ENCODE data around the gene ARMC2.
"Not testable (repeated sequence)": the region's sequence is repeated elsewhere in the genome, so short reads cannot be mapped to it uniquely, and the experiment has no call there.

The ARMC2 gene

DNA sequence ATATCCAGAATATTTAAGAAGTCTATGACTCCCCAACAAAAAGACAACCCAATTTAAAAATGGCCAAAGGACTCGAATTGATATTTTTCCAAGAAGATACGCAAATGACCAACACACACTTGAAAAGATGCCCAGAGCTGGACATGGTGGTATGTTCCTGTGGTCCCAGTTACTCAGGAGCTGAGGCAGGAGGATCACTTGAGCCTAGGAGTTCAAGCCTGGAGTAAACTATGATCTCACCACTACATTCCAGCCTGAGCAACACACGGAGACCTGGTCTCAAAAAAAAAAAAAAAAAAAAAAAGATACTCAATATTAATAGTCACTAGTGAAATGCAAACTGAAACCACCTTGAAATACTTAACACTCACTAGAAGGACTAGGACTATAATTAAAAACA is 12.2 kb upstream of the ARMC2 start:
- DNase-seq, result no peak

DNA sequence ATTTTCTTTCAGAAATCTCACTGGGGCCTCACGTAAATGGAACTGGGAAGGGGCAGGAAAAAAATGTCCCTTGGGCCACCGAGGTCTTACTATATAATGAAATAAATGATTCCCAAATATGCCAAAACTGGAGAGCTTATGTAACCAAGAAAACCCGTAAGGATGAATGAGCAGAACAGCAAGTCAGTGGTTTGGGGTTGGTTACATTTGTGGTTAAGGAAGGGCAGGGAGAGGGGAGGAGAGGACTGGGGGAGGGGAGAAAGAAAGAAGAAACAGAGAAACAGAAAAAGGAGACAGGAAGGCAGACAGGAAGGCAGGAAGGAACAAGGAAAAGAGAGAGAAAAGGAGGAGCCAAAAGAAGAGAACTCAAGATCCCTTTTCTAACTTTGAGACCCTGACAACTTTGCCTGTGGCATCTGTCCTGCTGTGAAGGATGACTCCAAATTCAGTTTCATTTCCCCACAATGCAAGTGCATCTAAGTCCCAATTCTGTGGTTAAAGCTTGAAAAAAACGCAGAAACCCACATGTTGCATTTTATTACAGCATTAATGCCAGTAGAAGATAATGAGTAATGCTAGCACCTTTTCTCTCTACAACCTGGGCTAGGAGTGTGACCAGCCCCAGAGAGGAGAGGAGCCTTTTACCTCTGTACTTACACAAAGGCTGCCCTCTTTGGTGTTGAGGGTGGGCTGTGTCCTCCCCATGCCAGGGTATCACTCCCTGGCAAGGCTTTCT is 10.8 kb upstream of the ARMC2 start:
- DNase-seq, result no peak

- DNase-seq, result no peak
Measured at GRCh38 chr6:108838101-108838717, 10.0 kb upstream of the ARMC2 start.

GRCh38 chr6:108839083-108839642 is 9.1 kb upstream of the ARMC2 start:
- DNase-seq, result no peak

DNA sequence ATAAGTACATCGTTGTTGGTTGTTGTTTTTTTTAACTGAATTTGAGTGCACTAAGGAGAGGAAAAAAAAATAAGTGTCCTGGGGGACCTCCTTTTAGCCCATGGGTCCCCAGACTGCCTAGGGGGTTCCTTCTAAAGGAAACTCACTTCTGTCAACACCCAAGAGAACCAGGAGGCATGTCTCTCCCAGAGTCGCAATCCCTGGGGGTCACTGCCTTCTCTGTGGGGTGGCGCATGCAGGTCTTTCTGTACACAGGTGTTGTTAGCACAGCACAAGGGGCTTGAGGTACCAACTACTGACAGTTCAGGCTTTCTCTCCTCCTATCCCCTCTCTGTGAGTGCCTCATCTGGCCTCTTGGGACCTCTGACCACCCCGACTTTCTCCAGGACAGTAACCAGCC is 7.3 kb upstream of the ARMC2 start:
- no peak for DNase-seq

GRCh38 chr6:108841377-108841855 is 6.8 kb upstream of the ARMC2 start:
- DNase-seq, result no peak

GRCh38 chr6:108844135-108844534 is 4.1 kb upstream of the ARMC2 start:
- DNase-seq, result no peak

DNA sequence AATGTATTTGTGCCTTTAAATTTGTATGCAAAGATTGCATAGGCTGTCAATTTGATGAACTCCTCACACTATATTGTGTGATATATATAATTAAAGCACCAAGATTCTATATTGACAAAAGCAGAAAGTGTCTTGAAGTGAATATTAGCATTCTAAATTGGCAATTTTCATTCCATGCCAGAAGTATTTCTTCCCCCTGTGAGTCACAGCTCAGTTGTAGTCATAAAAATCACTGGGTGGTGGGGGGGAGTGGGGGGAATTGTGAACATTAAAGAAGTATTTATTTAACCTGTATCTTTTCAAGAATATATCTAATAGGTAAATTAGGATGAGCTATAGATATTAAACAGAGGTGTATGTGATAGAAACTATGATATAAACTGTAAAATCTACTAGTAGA is 3.1 kb upstream of the ARMC2 start:
- no peak for DNase-seq

- DNase-seq, result no peak
Measured at GRCh38 chr6:108846101-108846500, 2.1 kb upstream of the ARMC2 start.

- DNase-seq, result no peak
Measured at GRCh38 chr6:108846628-108847027, 1.6 kb upstream of the ARMC2 start.

- DNase-seq, result no peak
Measured at GRCh38 chr6:108847738-108848115, 495 bp upstream of the ARMC2 start.

GRCh38 chr6:108850669-108851465 is 2.6 kb downstream of the ARMC2 start:
- no peak for DNase-seq

DNA sequence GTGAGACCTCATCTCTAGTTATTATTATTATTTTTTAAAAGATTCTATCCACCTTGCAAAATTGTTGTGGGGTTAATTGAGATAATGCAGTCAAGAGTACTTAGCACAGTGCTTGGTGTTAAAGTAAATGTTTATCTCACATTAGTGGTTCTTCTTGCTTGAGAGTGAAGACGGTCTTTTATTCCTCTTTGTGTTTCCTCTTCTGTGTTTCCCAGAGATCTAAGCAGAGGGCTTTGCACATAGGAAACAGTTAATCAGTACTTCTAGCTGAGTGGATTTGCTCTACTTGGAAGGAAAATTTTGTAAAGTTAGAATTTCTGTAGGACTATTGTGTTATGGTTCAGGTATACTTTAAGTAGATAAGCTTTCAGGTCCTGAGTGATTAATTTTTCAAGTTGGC is 3.5 kb downstream of the ARMC2 start:
- DNase-seq, result no peak

GRCh38 chr6:108853077-108853476 is 4.9 kb downstream of the ARMC2 start:
- DNase-seq, result no peak

DNA sequence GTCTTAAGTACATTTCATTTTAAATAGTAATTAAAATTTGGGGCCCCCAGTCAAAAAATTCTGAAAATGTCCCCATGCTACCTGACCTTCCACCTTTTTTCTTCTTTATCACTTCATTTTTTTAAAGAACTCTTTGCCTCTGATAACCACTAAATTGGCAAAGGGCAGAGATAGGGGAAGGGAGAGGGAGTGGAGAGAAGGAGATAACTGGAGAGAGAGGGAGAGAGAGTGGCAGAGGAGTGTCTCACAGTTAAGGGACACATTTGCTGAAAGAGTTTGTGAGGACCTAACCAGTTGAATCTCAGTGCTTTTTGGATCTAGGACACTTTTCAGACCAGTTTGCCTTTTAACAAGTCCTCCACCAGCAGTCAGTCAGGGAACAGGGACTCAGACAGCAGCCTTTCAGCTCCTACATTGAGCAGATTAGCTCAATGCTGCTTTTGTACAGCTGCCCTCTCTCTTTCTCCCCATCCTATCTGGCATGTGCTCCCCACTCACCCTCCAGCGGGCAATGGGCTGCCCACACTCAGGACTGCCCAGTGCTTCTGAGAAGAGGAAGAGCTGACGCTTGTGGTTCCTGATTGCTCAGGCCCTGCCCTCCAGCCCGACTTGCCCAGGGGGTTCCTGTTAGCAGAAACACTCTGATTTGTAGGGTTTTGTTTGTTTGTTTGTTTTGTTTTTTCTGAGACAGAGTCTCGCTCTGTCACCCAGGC is 14.4 kb downstream of the ARMC2 start:
- DNase-seq, result no peak

- not testable (repeated sequence) for DNase-seq
Measured at GRCh38 chr6:108865751-108866286, 17.6 kb downstream of the ARMC2 start.

- no peak for DNase-seq
Measured at GRCh38 chr6:108866798-108867197, 18.6 kb downstream of the ARMC2 start.

- DNase-seq, result no peak
Measured at GRCh38 chr6:108868647-108869046, 20.4 kb downstream of the ARMC2 start.

DNA sequence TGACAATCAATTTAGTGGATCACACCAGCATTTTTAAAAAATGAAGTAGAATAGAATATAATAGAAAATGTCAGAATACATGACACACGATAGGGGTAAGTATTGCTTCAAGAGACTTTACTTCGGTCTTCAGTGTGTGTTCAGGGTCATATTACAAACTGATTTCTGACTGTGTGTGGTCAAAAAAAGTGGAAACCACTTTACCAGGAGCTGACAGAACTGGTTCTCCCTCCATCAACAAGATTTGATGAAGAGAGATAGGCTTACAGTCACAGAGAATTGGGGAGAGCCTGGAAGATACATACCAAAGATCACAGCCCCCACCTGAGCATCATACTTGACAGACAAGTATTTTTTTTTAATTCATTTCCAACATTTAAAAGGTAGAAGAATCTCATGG is 21.7 kb downstream of the ARMC2 start:
- no peak for DNase-seq

DNA sequence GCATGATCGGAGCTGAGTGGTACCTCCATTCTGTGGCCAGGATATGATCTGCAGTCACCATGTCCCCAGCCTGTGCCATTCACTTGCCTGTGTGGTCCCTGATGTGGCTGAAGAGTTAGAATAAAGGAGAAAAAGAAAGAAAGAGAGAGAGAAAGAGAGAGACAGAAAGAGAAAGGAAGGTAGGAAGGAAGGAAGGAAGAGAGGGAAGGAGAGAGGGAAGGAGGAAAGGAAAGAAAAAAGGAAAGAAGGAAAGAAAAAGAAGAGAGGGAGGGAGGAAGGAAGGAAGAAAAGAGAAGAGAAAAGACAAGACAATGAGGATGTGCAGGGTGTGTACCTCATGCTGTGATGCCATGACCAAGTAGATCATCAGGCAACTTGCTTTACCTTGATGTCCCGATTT is 22.1 kb downstream of the ARMC2 start:
- no peak for DNase-seq

DNA sequence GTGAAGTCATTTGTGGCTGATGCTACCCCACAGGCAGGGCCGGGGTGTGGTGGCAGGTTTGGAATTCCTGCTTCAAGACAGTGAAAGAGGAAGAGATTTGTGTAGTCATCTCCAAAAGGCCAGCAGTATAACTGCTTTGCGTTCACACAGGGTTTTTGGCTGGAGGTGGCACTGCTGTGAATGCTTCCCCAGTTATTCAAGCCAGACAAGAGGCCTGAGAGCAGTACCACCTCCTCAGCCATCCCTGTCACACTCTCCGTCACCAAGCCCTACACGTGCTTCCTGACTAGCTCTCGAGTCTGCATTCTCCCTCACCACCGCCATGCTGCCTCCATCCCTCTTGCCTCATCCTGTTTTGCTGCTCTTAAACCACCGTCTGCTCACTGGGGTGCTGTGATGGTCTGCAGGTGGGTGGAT is 23.9 kb downstream of the ARMC2 start:
- no peak for DNase-seq

DNA sequence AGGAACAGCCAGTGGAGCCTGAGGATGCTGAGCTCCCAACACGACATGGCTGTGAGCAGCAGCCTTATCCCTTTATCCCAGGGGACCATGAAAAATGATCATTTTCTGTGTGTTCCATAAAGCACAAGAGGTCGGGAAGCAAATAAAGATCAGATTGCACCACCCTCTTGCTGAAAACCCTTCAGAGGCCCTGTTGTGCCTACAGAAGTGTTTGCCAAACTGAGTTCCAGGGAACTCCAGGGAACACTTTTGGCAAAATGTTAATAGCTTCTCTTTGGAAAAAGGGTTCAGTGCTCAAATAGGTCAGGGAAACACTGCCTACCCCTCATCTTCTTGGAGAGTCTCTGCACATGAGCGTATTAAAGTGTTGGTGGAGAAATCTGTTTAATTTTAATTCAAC is 24.4 kb downstream of the ARMC2 start:
- DNase-seq, result no peak

DNA sequence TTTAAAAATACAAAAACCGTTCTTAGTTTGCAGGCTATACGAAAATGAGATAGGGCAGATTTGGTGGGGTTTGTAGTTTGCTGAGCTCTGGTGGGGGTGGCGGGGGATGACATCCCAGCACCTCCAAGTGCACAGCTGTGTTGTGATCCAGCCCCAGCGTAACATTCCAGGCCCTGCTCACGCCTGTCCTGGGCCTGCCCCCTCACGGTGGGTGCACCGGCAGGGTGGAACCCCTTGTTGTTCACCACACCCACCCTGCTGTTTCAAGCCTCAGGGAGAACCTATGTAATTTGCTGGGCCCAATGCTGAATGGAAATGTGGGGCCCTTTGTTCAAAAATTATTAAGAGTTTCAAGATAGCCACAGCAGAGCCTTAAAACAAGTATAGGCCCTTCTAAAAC is 25.0 kb downstream of the ARMC2 start:
- no peak for DNase-seq

Measured in NCI-H1105 (cell line).